Activated CD8-positive, alpha-beta memory T cell treated with anti-CD3 and anti-CD28 coated beads for 1 hour (primary cell): ENCODE measurements around the gene HSFY2.
"Not testable (repeated sequence)": the region's sequence is repeated elsewhere in the genome, so short reads cannot be mapped to it uniquely, and the experiment has no call there.

Experiments used
- DNase-seq, 2 donors: peaks; one replicate each; pipeline ENCODE4 v3.0.0-alpha.2; 2020; ENCODE audit warnings: low read depth in 1 of 2; ENCODE audit errors: extremely low read depth in 1 of 2

HSFY2 gene, protein sequence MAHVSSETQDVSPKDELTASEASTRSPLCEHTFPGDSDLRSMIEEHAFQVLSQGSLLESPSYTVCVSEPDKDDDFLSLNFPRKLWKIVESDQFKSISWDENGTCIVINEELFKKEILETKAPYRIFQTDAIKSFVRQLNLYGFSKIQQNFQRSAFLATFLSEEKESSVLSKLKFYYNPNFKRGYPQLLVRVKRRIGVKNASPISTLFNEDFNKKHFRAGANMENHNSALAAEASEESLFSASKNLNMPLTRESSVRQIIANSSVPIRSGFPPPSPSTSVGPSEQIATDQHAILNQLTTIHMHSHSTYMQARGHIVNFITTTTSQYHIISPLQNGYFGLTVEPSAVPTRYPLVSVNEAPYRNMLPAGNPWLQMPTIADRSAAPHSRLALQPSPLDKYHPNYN

DNA sequence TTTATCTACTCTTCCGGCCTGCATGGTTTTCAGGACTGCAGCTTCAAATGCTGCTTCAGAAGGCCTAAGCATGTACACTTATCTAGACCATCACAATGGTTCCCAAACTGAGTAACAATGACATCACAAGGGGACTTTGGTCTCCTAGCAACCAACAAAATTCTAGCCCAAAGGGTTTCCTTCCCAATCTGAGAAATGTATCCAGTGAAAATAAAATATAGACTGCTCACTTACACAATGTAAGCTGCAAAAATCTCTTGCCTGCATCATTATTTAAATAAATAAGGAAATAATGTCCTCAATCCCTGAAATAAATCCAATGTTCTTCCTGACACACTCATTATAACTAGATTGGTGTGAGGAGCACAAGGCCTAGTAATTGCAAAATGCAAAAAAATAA is at the start of gene HSFY2:
HSFY2 (minus strand) TSS at position 101 of the 400 bp plus-strand sequence. CDS start 117 bp downstream, outside the sequence.
- not testable (repeated sequence) for DNase-seq

DNA sequence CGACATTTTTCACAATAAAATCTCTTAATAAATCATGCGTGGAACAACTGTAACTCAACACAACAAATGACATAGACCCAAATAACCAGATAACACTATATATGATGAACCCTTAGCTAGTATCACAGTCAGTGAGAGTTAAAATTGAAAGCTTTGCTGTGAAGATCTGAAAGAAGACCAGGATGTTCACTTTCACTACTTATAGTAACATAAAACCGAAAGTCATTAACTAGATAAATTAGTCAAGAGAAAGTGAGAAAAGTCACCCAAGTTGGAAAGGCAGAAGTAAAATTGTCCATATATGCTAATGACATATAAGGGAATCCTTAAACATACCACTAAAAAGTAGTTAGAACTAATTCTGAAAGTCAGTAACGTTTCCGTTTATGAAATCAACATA is 42.2 kb upstream of the HSFY2 start:
- DNase-seq = not testable (repeated sequence)

DNA sequence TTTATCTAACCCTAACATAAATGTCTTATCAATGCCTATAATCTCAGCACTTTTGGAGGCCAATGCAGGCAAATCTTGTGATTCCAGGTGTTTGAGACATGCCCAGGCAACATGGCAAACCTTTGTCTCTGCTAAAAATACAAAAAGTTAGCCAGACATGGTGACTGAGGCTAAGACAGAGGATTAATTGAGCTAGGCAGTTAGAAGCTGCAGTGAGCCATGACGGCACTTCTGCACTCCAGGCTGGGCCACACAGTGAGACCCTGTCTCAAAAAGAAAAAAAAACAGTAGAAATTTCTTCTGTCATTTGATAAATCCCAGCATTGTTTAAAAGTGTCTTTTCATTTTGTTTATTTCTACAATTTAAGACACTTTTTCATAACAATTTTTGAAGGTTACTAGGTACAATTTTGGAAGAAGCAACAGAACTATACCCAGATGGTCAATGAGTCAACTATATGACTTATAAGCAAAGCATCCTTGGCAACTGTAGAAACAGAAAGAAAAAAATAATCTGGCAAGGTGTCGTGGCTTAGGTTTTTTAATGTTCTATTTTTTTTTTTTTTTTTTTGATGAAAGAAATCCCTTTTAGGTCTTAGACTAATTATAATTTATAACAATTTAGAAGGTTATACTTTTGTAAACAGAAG is 15.3 kb upstream of the HSFY2 start:
- not testable (repeated sequence) for DNase-seq

DNA sequence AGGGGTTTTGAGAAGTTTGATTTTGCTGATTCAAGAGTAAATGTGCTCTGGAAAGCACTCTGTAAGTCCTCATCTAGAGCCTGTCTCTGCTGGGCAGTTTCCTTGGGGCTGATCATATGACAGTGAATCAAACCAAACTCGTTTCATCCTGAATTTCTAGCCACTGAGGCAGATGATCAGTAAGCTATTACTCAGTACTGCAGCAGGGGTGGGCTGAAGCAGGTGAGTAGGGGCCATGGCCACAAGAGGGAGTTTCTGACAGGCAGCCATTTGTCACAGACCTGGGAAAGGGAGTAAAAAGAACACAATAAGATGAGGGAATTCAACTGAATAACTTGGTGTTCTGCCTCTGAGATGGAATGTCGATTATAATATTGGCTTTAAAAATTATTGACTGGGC is 19.5 kb downstream of the HSFY2 start:
- DNase-seq = not testable (repeated sequence)

DNA sequence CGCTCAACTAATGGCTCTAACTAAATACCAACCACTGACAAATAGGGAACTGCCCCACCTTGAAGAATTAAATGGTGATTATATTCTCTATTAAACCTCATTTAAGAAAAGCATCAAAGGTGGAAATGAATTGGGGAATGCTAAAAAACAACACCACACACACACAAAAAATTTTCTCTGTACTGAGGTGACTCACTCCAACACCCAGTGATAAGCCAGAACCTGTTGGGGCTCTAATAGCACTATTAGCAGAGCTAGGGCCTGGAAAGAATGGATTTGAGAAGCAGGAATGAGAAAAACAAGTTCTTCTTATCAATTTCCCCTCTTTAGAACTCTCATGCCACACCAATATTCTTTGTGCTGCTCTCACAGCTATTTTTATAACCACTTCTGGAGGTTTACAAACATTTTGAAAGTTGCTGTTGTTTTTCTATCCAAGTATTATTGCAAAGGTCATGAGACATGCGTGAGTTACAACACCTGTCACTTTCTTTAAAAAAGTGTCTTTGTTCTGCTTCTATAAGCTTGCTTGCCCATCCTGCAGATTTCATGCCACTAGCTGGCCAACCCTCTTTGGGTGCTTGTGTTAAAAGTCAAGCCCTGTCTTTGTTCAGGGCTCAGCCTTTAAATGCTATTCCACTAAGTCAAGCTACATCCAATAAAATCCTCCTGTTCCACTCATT is 20.3 kb downstream of the HSFY2 start:
- not testable (repeated sequence) for DNase-seq

DNA sequence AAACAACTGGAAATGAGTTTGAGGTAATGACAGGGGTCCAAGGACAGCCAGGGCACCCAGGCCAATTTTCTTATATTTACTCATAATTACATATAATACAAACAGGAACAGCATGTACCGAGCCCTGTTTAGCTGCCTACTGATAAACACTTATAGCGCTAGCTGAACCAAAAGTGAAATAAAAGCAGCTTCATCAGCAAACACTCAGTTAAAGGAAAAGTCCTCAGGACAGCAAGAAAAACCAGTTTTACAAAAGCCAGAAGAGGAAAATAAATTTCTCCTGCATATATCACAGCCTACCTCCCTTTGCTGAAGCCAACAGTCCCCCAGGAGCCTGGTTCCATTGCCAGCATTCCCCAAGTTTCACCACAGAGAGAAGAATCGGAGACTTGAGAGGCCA is 49.8 kb downstream of the HSFY2 start:
- DNase-seq = not testable (repeated sequence)
